KOPT-K1 (cell line): ENCODE results near the gene SEMA5B.

ENCODE experiments used
- H3K27ac ChIP-seq: fragments of 200-600 bp; sonication (generic); 2 replicates; pipeline ENCODE4 v1.5.1; 2016; ENCODE audit warnings: antibody characterized with exemption, mild to moderate bottlenecking, low read depth, low read length; ENCODE audit not compliant: poor library complexity, severe bottlenecking
- H3K36me3 ChIP-seq: fragments of 200-600 bp; sonication (generic); 2 replicates; pipeline ENCODE4 v1.5.1; 2017; ENCODE audit warnings: antibody characterized with exemption, mild to moderate bottlenecking, low read length, moderate library complexity; ENCODE audit not compliant: insufficient read depth
- H3K9me3 ChIP-seq: fragments of 200-600 bp; sonication (generic); 2 replicates; pipeline ENCODE4 v1.5.1; 2017; ENCODE audit warnings: antibody characterized with exemption, low read length, mild to moderate bottlenecking; ENCODE audit not compliant: insufficient read depth, poor library complexity, severe bottlenecking

Gene SEMA5B

GRCh38 chr3:122917412-122917811 is 110.2 kb downstream of the SEMA5B start:
- Histone ChIP-seq H3K27ac (no peak overlapping the region), H3K9me3 (no peaks in the 10 kb centered on the region), H3K36me3 (no peaks in the 10 kb centered on the region)

GRCh38 chr3:122916580-122916979 is 111.0 kb downstream of the SEMA5B start:
- Histone ChIP-seq H3K36me3 (no peaks in the 10 kb centered on the region), H3K27ac (no peak overlapping the region)

GRCh38 chr3:122916084-122916483 is 111.5 kb downstream of the SEMA5B start:
- H3K36me3 ChIP-seq, result no peaks in the 10 kb centered on the region
- no peak overlapping the region for H3K27ac ChIP-seq
- H3K9me3 ChIP-seq, result no peaks in the 10 kb centered on the region

More at GRCh38 chr3:122916580-122916979, 111.0 kb downstream of the SEMA5B start:
- no peaks in the 10 kb centered on the region for H3K9me3 ChIP-seq

GRCh38 chr3:122915300-122916055 is 112.1 kb downstream of the SEMA5B start:
- Histone ChIP-seq H3K9me3 (no peaks in the 10 kb centered on the region), H3K27ac (no peak overlapping the region), H3K36me3 (no peaks in the 10 kb centered on the region)

- no peak overlapping the region for H3K27ac ChIP-seq
- no peaks in the 10 kb centered on the region for H3K36me3 ChIP-seq
- H3K9me3 ChIP-seq, result no peaks in the 10 kb centered on the region
Measured at GRCh38 chr3:122913539-122914100, 113.9 kb downstream of the SEMA5B start.

- no peak overlapping the region for H3K27ac ChIP-seq
- no peaks in the 10 kb centered on the region for H3K36me3 ChIP-seq
- H3K9me3 ChIP-seq, result no peaks in the 10 kb centered on the region
Measured at GRCh38 chr3:122912772-122913538, 114.6 kb downstream of the SEMA5B start.

GRCh38 chr3:122911901-122912300 is 115.7 kb downstream of the SEMA5B start:
- Histone ChIP-seq H3K36me3 (no peaks in the 10 kb centered on the region), H3K9me3 (peaks cover 2% of the 10 kb centered on the region), H3K27ac (no peak overlapping the region)

- Histone ChIP-seq H3K36me3 (no peaks in the 10 kb centered on the region), H3K9me3 (peaks cover 20% of the 10 kb centered on the region), H3K27ac (no peak overlapping the region)
Measured at GRCh38 chr3:122908251-122908650, 119.3 kb downstream of the SEMA5B start.

- no peak overlapping the region for H3K27ac ChIP-seq
- no peaks in the 10 kb centered on the region for H3K36me3 ChIP-seq
- peaks cover 20% of the 10 kb centered on the region for H3K9me3 ChIP-seq
Measured at GRCh38 chr3:122907471-122907870, 120.1 kb downstream of the SEMA5B start.

- H3K27ac ChIP-seq, result no peak overlapping the region
Measured at GRCh38 chr3:122903171-122903570, 124.4 kb downstream of the SEMA5B start.

GRCh38 chr3:122902326-122902725 is 125.2 kb downstream of the SEMA5B start:
- Histone ChIP-seq H3K27ac (no peak overlapping the region), H3K9me3 (peaks cover 20% of the 10 kb centered on the region), H3K36me3 (no peaks in the 10 kb centered on the region)

More at GRCh38 chr3:122903171-122903570, 124.4 kb downstream of the SEMA5B start:
- Histone ChIP-seq H3K36me3 (no peaks in the 10 kb centered on the region), H3K9me3 (peaks cover 20% of the 10 kb centered on the region)

- Histone ChIP-seq H3K36me3 (no peaks in the 10 kb centered on the region), H3K27ac (no peak overlapping the region), H3K9me3 (no peaks in the 10 kb centered on the region)
Measured at GRCh38 chr3:122898298-122898697, 129.3 kb downstream of the SEMA5B start.

GRCh38 chr3:122893754-122894668 is 133.6 kb downstream of the SEMA5B start:
- Histone ChIP-seq H3K36me3 (no peaks in the 10 kb centered on the region), H3K27ac (no peak overlapping the region), H3K9me3 (no peaks in the 10 kb centered on the region)

GRCh38 chr3:122893282-122893681 is 134.3 kb downstream of the SEMA5B start:
- no peaks in the 10 kb centered on the region for H3K36me3 ChIP-seq
- H3K27ac ChIP-seq, result no peak overlapping the region
- H3K9me3 ChIP-seq, result no peaks in the 10 kb centered on the region
